ENCODE results near the gene PTGFR. TPM values are rescaled to one million over a fixed set of nuclear protein-coding genes. Genes with fewer than 3 reads are reported as not detected.
A peak's percentile ranks its signal among the peaks of the same experiment; 100 is the strongest.

Gene PTGFR, protein sequence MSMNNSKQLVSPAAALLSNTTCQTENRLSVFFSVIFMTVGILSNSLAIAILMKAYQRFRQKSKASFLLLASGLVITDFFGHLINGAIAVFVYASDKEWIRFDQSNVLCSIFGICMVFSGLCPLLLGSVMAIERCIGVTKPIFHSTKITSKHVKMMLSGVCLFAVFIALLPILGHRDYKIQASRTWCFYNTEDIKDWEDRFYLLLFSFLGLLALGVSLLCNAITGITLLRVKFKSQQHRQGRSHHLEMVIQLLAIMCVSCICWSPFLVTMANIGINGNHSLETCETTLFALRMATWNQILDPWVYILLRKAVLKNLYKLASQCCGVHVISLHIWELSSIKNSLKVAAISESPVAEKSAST
- 0.73 TPM for total RNA-seq
- long read RNA-seq, full-length matches to known transcripts: 2 of 2 reads
- long read RNA-seq, partial matches to known transcripts: 0 of 2 reads
- long read RNA-seq, other reads (novel, unspliced or antisense): 0 of 2 reads

DNA sequence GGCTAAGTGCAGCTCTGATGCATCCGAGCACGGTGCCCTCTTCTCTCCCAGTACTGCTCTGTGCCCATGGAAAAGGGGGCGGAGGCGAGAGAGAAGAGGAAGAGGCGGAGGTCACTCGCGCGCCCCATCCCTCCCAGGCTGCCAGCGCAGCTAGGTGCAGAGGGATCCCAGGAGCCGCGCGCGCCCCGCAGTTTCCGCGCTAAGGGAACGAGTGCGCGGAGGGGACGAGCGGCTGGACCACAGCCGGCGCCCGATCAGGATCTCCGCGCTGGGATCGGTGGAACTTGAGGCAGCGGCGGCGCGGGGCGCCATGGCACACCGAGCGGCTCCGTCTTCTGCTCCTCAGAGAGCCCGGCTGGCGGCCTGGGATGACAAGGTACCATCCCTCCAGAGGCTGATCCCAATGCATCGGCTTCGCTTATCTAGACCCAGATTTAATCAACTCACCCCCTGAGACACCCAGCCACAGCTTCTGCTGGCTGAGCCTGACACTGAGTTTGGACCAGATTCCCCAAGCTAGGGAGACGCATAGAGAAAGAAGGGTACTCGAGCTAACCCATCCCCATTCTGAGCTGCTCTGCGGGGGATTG, at the start of gene PTGFR:
Gene PTGFR (plus strand): TSS at position 114 of the 590 bp plus-strand sequence. CDS start 1,770 bp downstream, outside the sequence.
- ATAC-seq (ENCODE audit: poor library complexity): peak; percentile 85
- intact Hi-C loops (cut with DNase I): no loop called here
- peak; percentile 55 for DNase-seq

DNA sequence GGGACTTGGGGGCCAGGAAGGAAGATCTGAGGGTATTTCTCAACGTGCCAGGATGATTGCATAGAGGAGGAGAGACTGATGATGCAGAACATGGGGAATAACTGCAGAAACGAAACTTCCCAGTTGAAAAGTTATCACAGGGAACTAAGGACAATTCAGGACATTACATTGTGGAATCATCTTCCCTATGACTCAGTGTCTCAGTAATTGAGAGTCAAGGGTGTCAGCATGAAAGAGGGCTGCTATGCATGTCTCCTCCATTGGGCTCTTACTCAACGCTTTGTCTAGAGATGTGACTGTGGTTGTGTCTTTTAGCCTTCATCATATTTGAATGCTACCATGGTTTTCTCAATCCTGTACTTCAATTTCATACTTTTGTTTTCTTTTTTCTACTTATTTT, 48.9 kb upstream of the PTGFR start:
- ATAC-seq (ENCODE audit: poor library complexity): no peak
- DNase-seq: no peak
- intact Hi-C loops (cut with DNase I): no loop called here

DNA sequence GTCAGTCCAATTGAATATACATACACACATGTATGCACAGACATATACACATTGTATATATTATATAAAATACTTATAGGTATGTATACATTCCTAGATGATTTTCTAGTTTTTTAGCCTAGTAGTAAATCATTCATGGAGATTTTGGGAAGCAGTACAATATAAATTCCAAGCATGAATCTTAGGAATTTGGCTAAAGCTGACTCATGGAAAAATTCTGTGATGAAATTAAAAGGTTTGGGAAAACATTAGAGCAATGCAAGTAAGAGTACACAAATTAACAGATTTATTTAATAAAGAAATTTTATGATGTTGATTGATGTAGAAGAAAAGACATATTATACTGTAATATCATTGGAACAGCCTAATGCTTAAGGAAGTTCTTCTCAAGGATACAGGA, 43.7 kb upstream of the PTGFR start:
- ATAC-seq (ENCODE audit: poor library complexity) (no peak), DNase-seq (no peak)
- intact Hi-C loops (cut with DNase I): no loop called here

DNA sequence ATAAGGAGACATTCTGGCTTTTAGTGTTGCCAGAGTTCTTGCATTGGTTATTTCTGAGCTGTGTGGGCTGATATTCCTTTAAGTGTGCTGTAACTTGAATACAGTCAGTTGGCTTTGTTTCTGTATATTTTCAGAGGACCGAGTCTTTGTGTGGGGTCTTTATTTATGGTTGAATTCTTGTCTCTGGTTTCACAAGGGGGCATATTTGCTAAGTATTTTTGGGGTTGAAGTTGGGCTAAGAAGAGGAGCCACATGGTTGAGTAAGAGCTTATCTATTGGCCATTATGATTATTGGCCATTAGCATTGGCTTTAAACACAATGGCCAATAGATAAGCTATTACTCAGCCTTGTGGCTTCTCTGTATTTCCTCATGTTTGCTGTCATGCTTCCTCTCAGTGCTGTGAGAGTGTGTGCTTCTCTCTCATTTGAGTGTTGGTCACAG, 26.3 kb upstream of the PTGFR start:
- no peak for ATAC-seq (ENCODE audit: poor library complexity)
- intact Hi-C loops (cut with DNase I): no loop called here
- DNase-seq: no peak

DNA sequence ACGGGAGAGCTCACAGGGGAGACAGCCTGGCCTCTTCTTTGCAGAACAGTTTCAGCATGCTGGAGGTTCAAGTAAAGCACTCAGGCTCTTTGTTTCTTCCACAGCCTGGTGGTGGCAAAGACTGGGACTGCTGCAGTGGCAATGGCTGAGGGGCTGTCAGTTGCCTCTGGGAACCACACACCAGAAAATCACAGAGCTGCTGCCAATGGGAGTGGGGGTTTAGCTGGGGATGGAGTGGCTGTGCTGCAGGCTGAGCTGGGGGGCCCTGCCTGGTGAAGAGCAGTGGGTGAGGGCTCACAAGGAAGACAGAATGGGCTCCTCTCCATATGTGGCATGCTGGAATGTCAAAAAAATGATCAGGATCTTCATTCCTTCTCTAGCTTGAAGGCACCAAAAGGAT, 25.6 kb upstream of the PTGFR start:
- no peak for DNase-seq
- no peak for ATAC-seq (ENCODE audit: poor library complexity)

DNA sequence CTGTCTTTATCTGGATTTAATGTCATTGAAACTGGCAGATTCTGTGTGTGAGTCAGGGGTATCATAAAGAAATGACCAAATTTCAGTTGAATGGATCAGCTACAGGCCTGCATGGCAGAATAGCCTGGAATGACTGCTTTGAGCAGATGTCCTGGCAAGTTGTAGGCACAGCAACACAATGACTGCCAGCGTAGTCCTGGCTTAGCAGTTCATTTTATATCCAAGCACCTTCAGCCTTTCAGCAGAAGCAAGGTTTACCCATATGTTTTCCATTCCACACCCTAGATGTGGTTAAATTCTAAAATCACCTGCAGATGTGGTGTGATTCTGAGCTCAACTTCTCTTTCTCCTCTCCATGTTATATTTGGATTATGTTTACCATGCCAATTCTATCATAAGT, 22.3 kb upstream of the PTGFR start:
- ATAC-seq (ENCODE audit: poor library complexity) (no peak), DNase-seq (no peak)
- intact Hi-C loops (cut with DNase I): no loop called here

More for the DNA sequence above, 25.6 kb upstream of the PTGFR start:
- intact Hi-C loops (cut with DNase I): no loop called here

DNA sequence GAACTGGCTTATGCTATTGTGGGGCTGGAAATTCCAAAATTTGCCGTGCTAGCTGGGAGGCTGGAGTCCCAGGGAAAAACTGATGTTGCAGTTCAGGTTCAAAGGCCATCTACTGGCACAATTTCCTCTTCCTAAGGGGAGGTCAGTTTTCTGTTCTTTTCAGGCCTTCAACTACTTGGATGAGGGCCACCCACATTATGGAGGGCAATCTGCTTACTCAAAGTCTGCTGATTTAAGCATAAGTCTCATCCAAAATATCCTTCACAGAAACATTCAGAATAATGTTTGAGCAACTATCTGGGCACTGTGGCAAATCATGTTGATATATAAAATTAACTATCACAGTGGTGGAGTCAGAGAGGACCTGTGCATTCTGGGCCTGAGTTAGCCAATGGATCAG, 21.2 kb upstream of the PTGFR start:
- intact Hi-C loops (cut with DNase I): no loop called here
- no peak for ATAC-seq (ENCODE audit: poor library complexity)
- DNase-seq: no peak

DNA sequence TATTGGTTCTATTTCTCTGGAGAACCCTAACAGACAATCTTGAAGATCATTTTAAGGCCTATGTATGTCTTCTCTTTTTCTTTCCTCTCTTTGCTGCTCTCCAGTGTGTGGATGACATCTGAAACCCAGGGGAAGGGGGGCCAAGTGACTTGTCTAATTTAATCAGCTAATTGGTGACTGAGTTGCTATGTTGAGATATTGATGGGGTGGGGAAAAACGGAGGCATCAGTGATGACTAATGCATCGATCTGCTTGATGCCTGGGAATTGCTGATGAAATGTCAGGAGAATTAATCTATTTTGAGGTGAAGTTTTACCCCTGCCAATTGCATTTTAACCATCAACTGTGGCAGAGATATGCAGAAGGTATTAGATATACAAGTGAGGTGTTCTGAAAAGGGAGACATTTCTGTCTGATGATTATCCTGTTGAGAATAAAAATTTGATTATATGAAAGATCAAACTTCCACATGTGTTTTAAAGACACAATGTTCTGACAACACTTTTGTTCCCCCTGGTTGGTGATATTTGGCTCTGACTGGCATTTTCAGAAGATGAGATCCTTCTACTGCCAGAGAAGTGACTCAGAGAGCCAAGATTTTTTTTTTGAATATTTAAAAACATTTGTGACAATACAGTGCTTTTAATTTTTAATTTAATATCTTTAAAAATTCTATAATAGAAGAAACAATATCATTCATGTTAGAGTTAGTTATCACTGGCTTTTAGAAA, 18.7 kb upstream of the PTGFR start:
- ATAC-seq (ENCODE audit: poor library complexity) (no peak), DNase-seq (no peak)
- intact Hi-C loops (cut with DNase I): no loop called here

DNA sequence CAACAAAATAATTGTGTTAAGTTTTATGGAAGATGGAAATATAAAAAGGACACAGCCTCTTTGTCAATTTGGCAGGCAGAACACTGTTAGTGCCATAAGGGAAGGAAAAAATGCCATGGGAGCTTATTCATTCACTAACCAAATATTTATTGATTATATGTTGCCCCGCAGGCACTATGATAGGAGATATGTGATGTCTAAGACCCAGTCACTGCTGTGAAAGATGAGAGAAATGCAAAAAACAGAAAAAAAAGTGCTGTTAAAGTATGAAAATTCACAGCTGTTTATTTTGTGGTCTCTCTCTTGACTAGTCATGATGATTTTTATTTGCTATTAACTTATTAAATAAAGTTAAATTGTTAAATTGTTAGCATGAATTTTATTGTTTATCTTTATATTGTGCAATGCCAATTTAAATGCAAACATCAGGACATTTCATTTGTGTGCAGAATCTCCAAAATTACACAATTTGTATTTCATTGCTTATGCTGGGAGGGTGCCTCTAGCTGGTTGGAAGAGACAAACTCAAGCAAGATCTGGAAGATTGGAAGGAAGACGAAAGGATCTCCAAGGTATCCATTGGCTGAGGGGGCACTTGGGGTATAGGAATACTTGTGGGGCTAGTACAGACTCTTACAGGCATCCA, 17.8 kb upstream of the PTGFR start:
- ATAC-seq (ENCODE audit: poor library complexity) (no peak), DNase-seq (no peak)
- intact Hi-C loops (cut with DNase I): no loop called here

DNA sequence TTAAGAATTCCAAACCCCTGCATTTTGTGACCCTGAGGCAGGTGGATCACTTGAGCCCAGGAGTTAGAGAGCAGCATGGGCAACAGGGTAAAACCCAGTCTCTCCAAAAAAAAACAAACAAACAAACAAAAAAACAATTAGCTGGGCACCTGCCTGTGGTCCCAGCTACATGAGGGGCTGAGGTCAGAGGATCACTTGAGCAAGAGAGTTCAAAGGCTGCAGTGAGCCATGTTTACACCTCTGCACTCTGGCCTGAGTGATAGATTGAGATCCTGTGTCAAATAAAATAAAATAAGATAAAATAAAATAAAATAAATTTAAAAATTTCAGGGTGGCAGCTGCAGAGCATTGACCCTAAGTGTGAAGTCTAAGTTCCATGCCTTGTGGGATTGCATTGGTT, 16.7 kb upstream of the PTGFR start:
- ATAC-seq (ENCODE audit: poor library complexity) (no peak), DNase-seq (no peak)
- intact Hi-C loops (cut with DNase I): no loop called here

DNA sequence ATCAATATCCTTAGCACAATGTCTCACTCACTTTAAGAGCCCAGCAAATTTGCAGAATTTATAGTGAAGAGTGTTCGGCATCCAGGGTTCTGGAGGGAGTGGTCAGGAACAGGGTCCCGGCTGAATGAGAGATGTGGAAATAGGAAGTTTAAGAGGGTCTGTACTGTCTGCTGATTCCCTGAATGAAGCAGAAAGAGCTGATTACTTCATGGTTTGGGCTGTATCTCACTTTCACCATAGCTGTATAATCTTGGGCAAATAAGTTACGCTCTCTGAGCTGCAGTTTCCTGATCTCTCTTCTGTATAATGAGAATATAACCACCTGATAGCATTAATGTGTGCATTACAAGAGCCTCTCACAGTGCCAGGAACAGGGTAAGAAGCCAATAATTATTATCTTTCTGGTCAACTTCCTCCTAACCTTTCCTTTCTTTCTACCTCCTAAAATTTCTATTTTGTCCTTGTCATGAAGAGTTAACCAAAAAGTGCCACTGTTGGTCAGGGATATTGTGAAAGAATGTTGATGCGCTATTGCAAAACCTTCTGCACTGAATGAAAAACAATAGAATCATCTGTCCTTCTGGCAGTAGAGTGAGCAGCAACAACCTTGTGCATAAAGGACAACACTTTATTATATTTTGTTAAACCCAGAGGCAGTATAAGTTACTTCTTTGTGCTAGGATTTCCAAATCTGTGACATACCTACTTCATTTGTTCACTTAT, 14.7 kb upstream of the PTGFR start:
- intact Hi-C loops (cut with DNase I): no loop called here
- ATAC-seq (ENCODE audit: poor library complexity): no peak
- DNase-seq: no peak

DNA sequence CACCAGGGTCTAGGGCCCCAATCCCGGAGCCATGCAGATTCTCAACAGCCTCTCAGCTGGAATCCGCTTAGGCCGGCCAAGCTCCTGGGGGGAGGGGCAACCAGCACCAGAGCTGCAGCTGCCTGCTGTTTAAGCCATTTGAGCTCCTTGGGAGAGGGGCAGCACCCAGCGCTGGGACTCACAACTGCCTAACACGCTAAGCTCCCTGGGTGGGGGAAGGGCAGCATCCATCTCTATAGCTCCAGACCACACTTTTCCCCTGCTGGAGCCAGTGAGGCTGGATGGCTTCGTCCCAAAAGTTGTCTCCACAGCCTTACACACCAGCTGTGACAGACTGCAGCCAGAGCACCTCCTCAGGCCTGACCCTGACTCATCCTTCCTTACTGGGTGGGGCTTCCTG, 6.9 kb upstream of the PTGFR start:
- ATAC-seq (ENCODE audit: poor library complexity) (no peak), DNase-seq (peak; percentile 36)
- intact Hi-C loops (cut with DNase I): no loop called here

DNA sequence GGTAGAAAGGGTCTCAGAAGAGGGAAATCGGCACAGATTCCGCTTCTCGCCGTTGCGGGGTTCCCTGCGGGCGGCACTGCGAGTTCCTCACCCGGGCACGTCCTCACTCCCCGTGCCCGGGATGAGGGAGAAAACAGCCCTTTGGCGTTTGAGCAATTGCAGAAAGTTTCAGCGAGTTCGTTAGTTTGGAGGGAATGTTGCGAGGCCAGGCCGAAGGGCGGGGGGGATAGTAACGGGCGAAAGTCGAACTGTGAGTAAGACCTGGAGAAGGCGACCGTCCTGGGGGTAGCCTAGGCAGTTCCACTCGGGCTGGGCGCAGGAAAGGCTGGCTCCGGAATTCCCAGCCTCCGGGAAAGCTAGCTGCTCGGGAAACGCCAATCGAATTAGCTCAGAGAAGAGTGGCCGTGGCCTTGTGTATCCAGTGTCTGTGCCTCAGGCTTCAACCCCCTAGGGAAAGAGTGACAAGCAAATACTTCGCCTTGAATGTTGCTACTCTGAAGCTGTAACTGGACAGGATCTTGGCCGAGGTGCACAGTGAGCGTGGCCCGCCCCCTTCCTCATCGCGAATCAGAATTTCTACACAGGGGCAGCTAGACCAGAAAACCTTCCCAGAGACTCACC, 787 bp downstream of the PTGFR start:
- DNase-seq: peak; percentile 59
- intact Hi-C loops (cut with DNase I): no loop called here
- ATAC-seq (ENCODE audit: poor library complexity): peak; percentile 78

DNA sequence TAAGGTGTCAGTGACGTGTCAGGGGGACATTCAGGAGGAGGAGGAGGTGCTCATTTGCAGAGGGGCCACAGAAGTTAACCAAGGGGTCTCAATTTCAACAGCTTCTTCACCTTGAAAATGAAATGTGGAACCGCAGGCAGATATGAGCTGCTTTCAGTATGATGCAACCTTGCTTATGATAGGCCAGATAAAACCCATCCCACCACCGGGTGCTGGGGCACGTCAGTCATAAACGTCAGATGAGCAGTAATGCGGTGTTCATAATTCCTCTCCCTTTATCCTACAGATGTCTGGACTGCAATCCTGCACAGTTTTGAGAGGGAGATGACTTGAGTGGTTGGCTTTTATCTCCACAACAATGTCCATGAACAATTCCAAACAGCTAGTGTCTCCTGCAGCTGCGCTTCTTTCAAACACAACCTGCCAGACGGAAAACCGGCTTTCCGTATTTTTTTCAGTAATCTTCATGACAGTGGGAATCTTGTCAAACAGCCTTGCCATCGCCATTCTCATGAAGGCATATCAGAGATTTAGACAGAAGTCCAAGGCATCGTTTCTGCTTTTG, 1.7 kb downstream of the PTGFR start:
- DNase-seq: no peak
- ATAC-seq (ENCODE audit: poor library complexity): no peak
- intact Hi-C loops (cut with DNase I): no loop called here

DNA sequence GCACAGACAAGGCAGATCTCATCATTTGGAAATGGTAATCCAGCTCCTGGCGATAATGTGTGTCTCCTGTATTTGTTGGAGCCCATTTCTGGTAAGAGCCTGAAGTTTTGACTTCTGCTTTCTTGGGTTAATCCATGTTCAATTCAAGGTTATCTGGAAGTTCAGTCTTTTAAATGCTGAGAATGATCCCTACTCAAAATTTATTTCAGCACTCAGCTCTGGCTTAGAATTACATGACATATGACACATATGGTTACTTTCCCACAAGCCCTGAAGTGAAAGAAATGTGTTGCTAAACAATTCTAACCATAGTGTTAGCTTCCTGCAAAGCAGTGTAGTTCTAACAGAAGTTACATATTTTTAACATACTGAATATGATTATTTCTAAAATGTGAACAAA, 2.7 kb downstream of the PTGFR start:
- ATAC-seq (ENCODE audit: poor library complexity): no peak
- DNase-seq: no peak
- intact Hi-C loops (cut with DNase I): no loop called here

DNA sequence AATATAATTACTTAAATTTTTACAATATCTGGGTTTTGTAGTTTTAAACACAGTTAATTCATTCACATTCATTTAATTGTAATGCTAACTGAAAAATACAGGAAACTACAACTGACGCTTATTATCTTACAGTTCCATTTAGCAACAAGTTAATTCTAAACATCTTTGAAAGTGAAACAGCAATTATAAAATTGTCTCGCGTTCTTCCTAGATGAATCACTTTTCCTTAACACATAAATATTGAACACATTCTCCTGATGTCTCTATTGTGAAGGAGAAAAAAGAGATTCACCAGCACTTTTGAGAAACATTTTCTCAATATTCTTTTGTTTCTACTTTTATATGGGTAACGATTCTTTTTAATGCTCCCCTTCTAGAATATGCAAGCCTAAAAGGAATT, 6.4 kb downstream of the PTGFR start:
- intact Hi-C loops (cut with DNase I): no loop called here
- DNase-seq: no peak
- no peak for ATAC-seq (ENCODE audit: poor library complexity)

DNA sequence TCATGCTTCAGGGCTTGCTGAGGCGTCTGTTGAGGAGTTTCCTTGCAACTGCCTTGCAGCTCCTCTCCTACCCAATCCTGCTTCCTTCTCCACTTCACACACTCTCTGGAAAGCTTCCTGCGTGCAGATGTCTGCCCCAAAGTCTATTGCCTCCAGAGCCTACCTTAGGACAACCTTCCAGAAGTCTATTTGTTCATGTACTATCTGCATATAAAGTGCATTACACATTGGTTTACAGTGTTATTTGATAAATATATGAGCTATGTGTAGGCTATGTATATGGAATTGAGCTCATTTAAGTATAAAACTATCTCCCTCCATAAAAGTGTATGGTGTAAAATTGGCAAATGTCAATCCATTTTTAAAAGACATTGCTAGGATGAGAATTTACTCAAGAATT, 9.8 kb downstream of the PTGFR start:
- no peak for DNase-seq
- intact Hi-C loops (cut with DNase I): no loop called here
- ATAC-seq (ENCODE audit: poor library complexity): no peak

DNA sequence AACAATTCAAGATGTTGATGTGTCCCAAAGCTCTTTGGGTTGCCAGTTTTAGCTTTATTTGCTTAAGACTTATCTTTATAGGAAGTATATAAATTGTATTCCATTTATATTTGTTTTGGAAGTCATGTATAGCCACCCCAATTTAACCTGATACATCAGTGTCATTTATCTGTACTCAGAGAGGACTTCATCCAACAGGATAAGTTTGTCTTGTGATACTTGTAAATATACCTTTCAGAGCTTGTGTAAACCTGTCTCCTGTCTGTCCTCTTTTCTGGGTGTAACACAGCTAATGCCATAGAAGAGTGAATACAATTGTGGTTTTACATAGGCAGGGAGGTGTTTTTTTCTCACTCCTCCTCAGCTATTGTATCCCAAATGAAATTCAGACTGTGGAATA, 10.4 kb downstream of the PTGFR start:
- DNase-seq (no peak), ATAC-seq (ENCODE audit: poor library complexity) (no peak)
- intact Hi-C loops (cut with DNase I): no loop called here
